ENCODE data around the gene TMEM182.

Gene TMEM182, protein sequence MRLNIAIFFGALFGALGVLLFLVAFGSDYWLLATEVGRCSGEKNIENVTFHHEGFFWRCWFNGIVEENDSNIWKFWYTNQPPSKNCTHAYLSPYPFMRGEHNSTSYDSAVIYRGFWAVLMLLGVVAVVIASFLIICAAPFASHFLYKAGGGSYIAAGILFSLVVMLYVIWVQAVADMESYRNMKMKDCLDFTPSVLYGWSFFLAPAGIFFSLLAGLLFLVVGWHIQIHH

DNA sequence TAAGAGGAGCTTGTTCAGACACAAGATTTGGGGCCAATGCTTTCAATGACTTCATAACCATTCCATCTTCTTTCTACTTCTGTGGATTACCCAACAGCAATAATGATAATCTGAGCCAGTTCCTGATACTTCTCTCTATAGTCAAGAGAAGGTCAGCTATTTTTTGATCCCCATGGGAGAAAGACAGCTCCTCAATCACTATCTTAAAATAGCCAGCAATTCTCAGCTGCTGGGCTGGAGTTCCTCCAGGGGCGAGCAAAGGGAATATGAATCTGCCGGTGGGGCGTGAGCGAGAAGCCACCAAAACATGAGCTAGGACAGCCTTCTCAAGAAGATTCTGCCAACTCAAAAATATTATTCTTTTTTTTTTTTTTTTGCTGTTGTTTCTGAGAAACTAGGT, at the start of gene TMEM182:
TSS of gene TMEM182 (plus strand) at position 269 of the 400 bp plus-strand sequence. CDS start 187 bp downstream, outside the sequence.
- DNase-seq (ENCODE audit: low spot score), result no peak

DNA sequence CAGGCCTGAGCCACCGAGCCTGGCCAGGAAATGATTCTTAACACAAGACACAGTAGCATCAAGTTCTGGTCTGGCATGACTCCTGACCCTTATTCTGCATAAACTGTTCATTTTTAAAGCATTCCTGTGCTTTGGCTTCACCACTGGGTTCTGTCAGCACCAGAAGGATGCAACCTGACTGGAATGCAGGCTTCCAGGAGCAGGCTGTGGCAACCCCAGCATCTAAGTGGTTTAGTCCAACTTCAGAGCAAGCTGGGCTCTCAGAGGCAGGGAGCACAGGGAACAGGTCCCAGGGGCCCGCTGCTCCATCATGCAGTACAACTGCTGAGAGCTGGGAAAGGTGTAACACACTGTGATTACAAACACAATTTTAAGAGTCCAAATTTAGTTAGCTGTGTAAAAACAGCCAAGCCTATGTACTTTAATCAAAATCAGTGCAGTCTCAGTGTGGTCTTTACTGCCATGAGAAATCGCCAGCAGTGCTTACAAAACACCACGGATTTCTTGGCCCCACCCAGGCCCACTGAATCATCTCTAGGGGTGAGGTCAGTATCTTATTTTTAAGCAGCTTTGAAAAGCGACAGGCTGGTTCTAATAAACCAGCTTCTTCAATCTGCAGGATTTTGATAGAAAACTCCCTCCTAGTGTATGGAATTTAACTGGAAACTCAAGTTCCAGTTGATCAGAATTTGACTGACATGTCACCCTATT, 44.4 kb upstream of the TMEM182 start:
- no peak for DNase-seq (ENCODE audit: low spot score)

DNA sequence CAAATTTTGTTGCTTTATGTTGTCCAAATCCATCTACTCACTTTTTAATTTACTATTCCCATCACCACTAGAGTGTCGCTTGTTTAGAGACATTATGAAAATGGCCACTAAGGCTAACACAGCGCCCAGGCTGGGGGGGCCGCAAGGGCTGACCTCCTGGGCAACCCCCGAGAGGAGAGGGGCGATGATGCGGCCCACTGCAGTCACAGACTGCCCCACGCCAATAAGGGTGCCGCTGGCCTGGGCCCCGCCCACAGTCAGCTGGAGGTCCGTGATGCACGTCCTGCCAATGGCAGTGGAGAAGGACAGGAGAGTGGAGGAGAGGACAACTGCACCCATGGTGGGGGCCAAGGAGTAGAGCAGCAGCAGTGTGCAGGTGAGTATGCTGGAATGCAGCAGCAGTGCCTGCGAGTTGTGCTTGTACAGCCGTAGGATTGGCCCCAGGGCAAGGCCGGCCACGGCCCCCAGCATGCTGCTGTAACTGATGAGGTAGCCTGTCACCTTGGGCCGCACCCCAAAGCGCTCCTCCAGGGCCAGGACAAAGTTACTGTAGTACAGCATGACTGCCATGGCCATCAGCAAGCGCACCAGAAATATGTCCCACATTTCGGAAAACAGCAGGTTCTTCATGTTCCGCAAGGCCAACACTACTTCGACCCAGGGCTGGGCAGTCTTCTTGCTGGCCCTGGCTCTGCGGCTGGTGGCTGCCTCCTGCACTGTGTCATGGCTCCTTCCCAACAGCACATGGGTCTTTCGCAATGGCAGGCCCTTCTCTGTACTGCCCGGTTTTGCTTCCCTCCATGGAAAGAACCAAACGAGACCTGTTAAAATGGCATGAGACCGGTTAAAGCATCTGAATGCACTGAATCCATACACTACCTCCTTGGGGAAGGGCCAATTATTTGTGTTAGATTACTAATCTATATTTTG, 43.2 kb upstream of the TMEM182 start:
- no peak for DNase-seq (ENCODE audit: low spot score)

DNA sequence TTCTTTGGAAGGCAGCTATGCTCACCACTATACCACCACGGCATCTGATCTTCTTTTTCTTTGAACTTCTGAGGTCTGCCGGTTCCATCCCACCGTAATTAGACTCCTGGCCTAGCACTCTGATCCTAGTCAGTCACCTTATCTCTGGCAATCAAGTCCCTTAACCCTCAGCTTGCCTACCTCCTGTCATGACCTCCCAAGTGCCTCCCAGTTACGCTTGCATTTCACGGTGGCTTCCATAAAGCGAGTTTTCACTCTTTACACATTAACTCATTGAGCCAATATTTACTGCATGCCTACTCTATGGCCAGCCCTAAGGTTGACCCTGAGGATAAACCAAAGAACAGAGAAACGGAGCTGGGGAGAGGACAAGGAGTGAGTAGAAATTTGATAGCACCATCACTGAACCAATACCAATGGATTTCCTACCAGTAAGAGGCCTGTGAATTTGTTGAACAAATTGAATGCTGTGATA, 37.8 kb upstream of the TMEM182 start:
- DNase-seq (ENCODE audit: low spot score), result peak; percentile 29

DNA sequence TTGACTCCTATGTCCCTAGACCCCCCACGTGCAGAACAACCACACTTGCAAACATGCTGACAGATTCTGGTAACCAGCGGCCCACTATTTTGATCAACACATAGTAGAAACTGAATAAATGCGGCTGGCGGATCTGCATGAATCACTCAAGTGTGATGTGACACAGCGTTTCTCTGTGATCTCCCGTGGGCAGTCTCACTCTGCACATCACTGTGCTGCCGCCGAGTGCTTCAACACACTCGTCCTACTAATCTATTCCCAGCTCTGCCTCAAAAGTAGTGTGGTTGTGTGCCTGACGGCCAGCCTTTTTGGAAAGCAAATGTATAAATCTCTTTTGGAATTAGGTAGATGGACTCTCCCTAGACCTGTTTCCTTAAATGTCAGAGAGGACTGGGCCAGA, 37.3 kb upstream of the TMEM182 start:
- no peak for DNase-seq (ENCODE audit: low spot score)

DNA sequence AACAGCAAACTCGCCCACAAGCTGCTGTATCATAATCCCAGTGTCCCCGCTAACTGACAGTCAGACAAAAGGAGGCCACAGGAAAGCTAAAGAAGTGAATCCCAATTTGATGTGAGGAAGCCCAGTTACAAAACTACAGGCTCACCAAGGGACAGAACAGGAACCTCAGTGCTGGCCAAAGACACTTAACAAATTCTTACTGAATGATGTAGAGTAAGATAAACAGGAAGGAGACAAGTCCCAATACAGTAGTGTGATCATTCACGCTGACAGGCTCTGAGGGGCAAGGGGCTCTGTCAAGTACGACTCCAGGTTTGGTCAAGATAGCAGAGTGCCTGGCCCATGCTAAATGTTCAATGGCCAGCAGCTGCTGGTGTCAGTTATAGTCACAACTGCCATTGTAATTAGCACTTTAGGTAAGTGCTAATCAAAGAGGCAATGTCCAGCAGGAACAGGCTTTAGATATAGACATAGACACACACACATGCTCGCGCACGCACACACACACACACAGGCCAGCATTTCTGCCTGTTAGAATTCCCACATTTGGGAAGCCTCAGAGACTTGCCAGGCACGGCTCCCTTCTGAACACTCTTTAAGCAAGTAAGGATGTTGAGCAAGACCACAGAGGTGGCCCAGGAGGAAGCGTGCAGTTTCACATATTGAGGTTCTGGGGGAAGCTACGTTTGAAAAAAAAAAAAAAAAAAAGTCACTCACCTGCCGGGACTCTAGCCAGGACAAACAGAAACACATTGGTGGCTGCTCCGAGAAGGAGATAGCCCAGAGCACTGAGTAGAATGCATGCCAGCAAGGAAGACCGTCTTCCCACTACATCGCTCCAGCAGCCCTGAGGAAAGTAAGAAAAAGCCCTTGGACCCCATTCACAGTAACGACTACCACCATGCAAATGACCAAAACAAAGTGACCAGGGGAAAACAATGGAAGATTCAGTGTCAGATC, 35.4 kb upstream of the TMEM182 start:
- no peak for DNase-seq (ENCODE audit: low spot score)

DNA sequence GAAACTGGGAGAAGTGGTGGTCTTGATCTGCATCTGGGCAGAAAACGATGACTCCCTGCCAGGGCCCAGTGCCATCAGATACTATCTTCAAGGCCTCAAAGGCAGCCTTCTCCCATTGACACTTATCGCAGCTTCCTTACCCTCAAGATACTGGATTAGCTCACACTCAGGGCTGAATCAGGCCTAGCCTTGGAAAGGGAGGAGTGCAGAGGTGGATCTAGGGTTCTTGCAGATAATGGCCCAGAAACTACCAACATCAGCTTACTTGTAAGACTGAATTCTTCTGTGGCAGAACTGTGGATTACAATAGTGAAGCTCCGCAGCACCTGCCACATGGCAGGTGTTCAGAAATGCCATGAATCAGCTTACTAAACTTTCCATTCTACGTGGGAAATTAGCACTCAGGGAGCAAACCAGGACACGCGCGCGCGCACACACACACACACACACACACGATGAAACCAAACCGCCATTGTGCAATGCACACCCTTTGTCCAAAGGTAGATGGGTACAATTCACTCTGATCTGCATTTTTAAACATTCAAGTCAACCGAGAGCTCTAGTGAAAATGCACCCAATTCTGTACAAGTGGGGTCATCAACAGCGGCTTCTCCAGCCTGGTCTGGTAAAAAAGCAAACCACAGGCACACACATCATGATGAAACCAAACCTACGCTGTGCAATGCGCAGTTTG, 26.3 kb upstream of the TMEM182 start:
- no peak for DNase-seq (ENCODE audit: low spot score)

DNA sequence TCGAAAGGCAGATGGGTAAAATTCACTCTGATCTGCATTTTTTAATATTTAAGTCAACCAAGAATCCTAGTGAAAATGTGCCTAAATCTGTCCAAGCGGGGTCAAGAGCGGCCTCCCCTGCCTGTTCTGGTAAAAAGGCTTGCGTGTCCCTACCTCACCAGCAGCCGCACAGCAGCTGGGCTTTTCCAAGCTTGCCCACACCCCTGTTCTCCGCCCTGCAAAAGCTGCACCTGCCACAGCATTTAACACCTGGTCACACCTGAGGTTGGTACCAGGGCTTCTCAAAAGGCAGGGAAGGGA, 25.8 kb upstream of the TMEM182 start:
- peak; percentile 36 for DNase-seq (ENCODE audit: low spot score)

DNA sequence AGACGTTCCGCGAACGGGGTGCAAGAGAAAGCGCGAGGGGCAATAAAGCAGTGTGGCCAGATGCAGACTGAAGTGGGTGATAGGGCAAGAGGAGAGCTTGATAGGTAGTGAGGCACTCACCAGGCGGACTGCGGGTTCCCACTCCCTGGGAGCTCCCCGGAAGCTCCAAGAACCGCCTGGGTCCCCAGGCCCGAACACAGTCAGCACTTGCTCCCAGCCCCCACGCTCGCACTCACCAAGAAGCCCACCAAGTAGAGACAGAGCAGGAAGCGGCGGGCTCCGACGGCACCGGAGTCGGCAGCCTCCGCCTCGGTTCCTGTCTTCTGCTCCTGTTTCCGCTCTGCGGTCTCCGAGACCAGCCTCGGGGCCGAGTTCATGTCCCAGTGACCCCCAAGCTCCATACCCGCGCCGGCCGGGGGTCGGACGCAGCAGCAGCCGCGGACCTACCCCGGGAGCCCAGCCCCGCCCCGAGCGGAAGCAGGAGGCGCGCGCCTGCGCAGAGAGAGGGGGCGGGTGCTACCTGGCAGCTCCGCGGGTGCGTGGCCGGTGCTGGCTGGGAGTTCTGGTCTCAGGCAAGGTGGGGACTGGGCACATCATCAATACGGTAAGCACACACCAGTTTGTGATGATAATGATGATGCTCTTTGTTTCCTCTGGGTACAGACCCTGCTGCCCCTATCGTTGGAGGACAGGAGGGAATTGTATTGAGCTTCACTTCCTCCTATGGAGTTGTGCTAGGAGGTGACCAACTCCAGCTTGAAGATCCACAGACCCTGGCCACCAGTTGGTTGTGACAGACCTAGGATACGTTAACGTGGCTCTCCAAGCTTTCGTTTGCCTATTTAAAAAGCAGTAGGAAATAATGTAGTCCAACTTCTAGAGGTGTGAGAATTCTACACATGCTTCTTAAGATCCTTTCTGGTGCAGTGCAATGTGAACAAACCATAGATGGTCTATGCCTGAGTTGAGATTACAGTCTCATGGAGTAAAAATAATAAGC, 25.1 kb upstream of the TMEM182 start:
- DNase-seq (ENCODE audit: low spot score), result peak; percentile 71

DNA sequence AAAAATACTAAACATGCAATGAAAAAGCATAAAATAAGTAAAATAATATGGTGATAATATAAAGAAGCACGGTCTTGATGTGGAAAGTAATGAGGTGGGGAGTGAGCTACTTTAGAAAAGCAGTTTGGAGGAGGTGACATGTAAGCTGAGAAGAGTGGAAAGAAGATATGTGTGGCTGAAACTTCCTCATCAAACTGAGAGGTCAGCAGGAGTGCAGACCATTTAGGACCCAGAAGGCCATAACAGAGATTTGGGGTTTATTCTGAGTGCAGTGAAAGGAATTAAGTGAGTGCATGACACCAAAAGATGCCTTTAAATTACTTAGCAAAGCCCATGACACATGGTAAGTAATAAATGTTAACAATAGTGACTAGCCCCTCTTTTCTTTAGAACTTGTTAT, 24.4 kb upstream of the TMEM182 start:
- no peak for DNase-seq (ENCODE audit: low spot score)

DNA sequence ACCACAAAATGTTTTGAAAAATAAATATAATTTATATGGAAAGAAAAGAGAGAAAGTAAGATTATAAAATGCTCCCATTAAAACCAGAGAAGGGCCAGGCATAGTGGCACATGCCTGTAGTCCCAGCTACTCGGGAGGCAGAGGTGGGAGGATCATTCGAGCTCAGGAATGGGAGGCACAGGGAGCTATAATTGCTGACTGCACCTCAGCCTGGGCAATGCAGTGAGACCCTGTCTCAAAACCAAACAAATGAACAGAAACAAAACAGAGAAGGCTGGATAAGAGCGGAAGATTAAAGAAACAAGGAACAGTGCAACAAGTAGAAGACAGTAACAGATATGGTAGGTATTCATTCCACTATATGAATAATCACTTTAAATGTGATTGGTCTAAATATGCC, 18.6 kb upstream of the TMEM182 start:
- DNase-seq (ENCODE audit: low spot score), result no peak

DNA sequence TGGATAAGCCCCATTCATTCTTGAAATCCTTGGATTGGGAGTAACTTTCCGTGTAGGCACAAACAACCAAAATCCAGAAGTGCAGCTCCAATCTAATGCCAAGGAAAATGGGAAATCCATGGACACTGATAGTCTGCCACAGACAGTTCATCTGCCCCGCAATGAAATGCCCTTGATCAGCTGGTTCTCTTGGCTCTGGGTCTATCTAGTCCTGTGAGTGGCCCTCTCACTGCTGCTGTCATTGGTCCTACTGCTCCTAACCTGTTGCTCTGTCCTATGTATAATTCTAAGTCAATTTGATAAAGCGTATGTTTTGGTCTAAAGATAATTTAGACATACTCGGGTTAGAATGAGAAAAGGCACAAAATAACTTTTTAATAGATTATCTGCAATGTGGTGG, 13.7 kb upstream of the TMEM182 start:
- no peak for DNase-seq (ENCODE audit: low spot score)

DNA sequence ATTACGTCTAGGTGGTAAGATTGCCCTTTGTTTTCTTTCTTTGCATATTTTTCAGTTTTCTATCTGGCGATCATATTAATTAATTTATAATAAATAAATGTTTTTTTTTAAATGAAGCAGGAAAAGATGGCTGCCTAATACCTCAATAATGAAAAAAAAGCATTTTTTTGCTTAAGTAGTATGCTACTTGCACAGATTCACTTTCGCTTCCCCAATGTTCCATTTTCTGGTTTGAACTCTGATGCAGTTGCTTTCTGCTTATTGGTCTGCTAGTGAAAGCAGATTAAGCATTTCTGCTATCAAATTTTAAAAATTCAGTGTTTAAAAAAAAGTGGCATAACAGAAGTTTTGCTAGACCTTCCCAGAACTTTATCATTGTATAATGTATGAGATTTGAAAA, 11.9 kb upstream of the TMEM182 start:
- no peak for DNase-seq (ENCODE audit: low spot score)

DNA sequence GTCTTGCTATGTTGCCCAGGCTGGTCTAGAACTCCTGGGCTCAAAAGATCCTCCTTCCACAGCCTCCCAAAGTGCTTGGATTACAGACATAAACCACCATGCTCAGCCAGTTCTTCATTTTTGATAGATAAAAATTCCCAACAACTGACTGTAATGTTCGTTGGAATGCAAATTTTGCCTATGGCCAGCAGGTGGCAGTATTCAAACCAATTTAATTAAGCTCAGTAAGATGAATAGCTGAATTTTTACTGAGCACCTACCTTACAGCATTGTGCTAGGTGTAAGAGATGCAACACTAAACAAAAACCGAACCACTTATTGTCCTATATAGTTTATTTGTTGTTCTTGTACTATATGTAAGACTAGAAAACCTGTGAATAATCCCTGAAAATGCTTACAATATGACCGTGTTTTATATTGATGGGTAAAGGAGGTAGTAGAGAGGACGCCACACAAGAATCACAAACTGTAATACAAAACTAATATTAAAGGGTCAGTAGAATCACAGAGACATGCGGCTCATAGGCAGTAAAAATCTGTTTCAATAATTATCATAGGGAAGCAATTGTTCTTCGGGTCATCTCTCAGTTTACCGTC, 8.2 kb upstream of the TMEM182 start:
- DNase-seq (ENCODE audit: low spot score), result no peak

DNA sequence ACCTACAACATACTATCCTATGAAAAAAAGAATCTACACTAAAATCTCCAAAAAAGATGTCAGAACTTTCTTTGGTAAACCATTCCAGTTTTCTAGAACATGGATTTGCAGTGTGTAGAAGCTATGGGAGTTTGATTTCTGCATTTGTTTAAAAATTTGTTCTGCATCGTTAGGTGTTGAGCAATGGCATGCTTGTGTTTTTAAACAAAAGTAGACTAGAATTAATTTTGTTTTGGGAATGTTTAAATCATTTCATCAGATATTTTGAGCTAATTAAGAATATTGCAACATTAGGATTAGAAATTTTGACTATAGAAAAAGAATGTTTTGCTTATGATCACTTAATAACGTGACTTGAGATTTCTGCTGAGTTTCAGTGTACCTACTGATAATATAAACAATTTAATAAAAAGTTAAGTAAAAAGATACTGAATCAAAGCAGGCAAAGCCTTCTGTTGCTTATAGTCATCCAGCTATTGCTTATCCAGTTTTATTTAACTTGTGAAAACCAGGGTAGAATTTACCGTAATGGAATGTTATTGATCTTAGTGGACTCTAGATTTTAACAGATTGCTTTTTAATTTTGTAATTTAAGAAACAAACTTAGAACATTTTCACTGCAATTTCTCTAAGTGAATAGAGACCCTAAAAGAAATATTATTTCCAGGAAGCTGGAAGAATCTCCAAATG, 7.2 kb upstream of the TMEM182 start:
- DNase-seq (ENCODE audit: low spot score), result no peak

DNA sequence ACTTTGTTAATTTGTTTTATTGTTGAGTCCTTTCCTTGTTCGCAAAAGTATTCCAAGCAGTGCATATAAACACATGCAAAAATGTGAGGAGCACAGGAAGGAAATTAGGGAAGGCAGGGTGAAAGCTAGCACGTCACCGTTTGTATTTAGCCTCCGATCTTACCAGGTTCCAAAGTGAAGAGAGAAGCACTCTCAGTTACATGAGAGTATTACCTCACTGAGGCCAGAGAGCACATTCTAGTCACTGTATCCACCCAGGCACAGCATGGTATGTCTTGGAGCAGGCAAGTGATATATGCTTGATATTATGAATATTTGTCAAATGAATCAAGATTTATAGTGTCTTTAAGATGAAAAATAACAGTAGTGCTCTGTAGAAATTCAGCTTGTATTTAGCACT, 6.5 kb upstream of the TMEM182 start:
- no peak for DNase-seq (ENCODE audit: low spot score)

DNA sequence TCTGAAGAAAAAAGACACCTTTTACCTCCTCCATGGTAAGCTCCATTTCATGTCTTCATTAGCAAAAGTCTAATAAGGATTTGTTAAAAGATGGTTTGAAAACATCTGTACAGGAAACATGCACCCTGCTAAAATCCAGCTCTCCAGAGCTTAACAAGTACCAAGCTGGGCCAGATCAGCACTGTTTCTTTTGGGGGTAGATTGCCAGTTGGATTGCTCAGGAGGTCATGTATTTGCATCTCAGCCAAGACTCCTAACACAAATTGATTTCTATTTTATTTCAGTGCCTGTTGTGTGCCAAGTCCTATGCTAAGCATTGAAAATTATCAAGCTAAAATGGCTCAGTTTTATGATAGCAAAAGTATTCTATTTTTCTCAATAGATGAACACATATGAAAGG, 3.4 kb upstream of the TMEM182 start:
- no peak for DNase-seq (ENCODE audit: low spot score)

DNA sequence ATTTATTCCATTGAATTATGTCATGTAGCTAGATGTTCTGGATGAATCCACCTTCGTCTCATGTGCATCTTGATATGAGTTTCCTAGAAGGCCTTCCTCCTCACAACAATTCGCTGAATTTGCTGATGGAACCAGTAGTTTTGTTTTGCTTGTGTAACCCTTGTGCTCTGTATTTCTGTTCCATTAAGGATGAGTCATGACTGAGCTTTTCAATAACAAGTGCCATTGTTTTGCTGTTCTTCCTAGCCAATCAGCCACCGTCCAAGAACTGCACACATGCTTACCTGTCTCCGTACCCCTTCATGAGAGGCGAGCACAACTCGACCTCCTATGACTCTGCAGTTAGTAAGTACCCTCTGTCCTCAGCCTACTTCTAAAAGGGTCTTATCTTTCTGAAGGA, 2.3 kb downstream of the TMEM182 start:
- no peak for DNase-seq (ENCODE audit: low spot score)

DNA sequence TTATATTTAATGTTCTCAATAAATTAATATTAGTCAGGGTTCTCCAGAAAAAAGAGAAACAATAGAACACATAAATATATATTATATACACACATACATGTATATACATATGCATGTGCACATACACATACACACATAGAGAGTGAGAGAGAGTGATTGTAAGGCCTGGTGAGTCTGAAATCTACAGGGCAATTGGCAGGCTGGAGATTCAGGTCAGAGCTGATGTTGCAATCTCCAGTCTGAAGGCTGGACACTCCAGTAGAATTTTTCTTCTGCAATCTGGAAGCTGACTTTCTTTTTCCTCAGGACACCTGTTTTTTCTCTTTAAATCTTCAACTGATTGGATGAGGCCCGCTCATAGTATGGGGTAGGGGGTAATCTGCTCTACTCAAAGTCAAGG, 3.2 kb downstream of the TMEM182 start:
- DNase-seq (ENCODE audit: low spot score), result no peak

Data from HuH-7.5 (cell line).